HCT116 (cell line): ENCODE data around the gene KLHL17. TPM values are rescaled to one million over a fixed set of nuclear protein-coding genes. Genes with fewer than 3 reads are reported as not detected.

Experiments used
- ATAC-seq: fragments of 200-7000 bp; cut with Tn5 transposase; 2 replicates; pipeline ENCODE4 v1.9.1; 2020; ENCODE audit warnings: mild to moderate bottlenecking, moderate library complexity
- BruUV-seq: library from RNA; stranded (reverse); fragments of 400-500 nt; replicated peaks from 2 replicates; lab custom pipeline; 2021; lab: Mats Ljungman, UMichigan
- CTCF ChIA-PET: fragments of 300-600 bp; sonication (Branson Sonifier 250); formaldehyde crosslinking; loops from one replicate; lab custom pipeline; 2021; ENCODE audit warnings: antibody characterized with exemption; lab: Charles Lee
- POLR2A ChIA-PET: fragments of 300-600, 350-600 bp; sonication (Branson Sonifier 250); formaldehyde crosslinking; loops from one replicate; lab custom pipeline; 2021; ENCODE audit warnings: antibody characterized with exemption; lab: Charles Lee
- RAD21 ChIA-PET, 2 experiments: fragments of 300-600 bp; sonication (Branson Sonifier 250); formaldehyde crosslinking; loops; one replicate each; lab custom pipeline; 2023; ENCODE audit warnings: low total read pairs in 2 of 2; ENCODE audit not compliant: uncharacterized antibody in 2 of 2, unreplicated experiment in 2 of 2, low non-redundant PET in 1 of 2; lab: Charles Lee
- DNase-seq: peaks from one replicate; pipeline ENCODE4 v3.0.0-alpha.2; 2010; ENCODE audit warnings: low read depth, low spot score
- H2AFZ ChIP-seq: fragments of 200-600 bp; shearing (Covaris generic), sonication (generic); 2 replicates; pipeline ENCODE4 v1.6.1; 2017; ENCODE audit warnings: low read depth, mixed run types, mixed read lengths, antibody characterized with exemption, low read length; ENCODE audit not compliant: poor library complexity, severe bottlenecking
- H3K27ac ChIP-seq: 2 replicates; pipeline ENCODE4 v1.5.1; 2012; ENCODE audit warnings: low read depth, low read length
- H3K27me3 ChIP-seq: fragments of 200-600 bp; sonication (generic); 2 replicates; pipeline ENCODE4 v1.6.1; 2016; ENCODE audit warnings: mixed run types, low read length, mixed read lengths; ENCODE audit not compliant: insufficient read depth
- H3K36me3 ChIP-seq, 2 experiments: fragments of 200-500 bp in 1 of 2; fragments of 200-600 bp in 1 of 2; sonication (Bioruptor generic) in 1 of 2; sonication (generic) in 1 of 2; 2 replicates each; pipeline versions ENCODE4 v1.5.1 to v1.6.1; 2014 to 2016; ENCODE audit warnings: low read length in 2 of 2, inconsistent platforms in 1 of 2, mixed read lengths in 1 of 2, mixed run types in 1 of 2; ENCODE audit not compliant: insufficient read depth in 2 of 2, control insufficient read depth in 1 of 2
- H3K4me1 ChIP-seq, 2 experiments: fragments of 200-600 bp in 1 of 2; sonication (generic) in 1 of 2; 2 replicates each; pipeline versions ENCODE4 v1.5.1 to v1.6.1; 2012 to 2017; ENCODE audit warnings: low read length in 2 of 2, inconsistent platforms in 1 of 2, mild to moderate bottlenecking in 1 of 2, mixed read lengths in 1 of 2, mixed run types in 1 of 2, moderate library complexity in 1 of 2; ENCODE audit not compliant: insufficient read depth in 2 of 2, control insufficient read depth in 1 of 2
- H3K4me2 ChIP-seq: fragments of 200-600 bp; sonication (generic); 2 replicates; pipeline ENCODE4 v1.6.1; 2017; ENCODE audit warnings: mixed run types, low read length, mixed read lengths
- H3K4me3 ChIP-seq, 2 experiments: fragments of 200-600 bp in 1 of 2; sonication (generic) in 1 of 2; replicated peaks in 1 of 2; 2 replicates each; pipeline ENCODE4 v1.5.1; 2011 to 2016; ENCODE audit warnings: low read length in 2 of 2, control low read depth in 1 of 2, low read depth in 1 of 2, mild to moderate bottlenecking in 1 of 2, mixed read lengths in 1 of 2, mixed run types in 1 of 2
- H3K79me2 ChIP-seq: fragments of 200-600 bp; sonication (generic); 2 replicates; pipeline ENCODE4 v1.6.1; 2017; ENCODE audit warnings: mild to moderate bottlenecking, mixed run types, low read length, moderate library complexity, mixed read lengths; ENCODE audit not compliant: insufficient read depth
- H3K9ac ChIP-seq: fragments of 200-600 bp; sonication (generic); 2 replicates; pipeline ENCODE4 v1.6.1; 2016; ENCODE audit warnings: low read length, mixed read lengths
- H3K9me2 ChIP-seq: fragments of 200-600 bp; sonication (generic), shearing (Covaris generic); 2 replicates; pipeline ENCODE4 v1.6.1; 2017; ENCODE audit warnings: mixed run types, mild to moderate bottlenecking, moderate library complexity; ENCODE audit not compliant: insufficient read depth
- H3K9me3 ChIP-seq, 2 experiments: fragments of 200-500 bp in 1 of 2; fragments of 200-600 bp in 1 of 2; sonication (Bioruptor generic) in 1 of 2; sonication (generic) in 1 of 2; 2 replicates each; pipeline ENCODE4 v1.6.1; 2014 to 2017; ENCODE audit warnings: low read length in 2 of 2, mixed read lengths in 2 of 2, inconsistent platforms in 1 of 2, low read depth in 1 of 2, mild to moderate bottlenecking in 1 of 2, mixed run types in 1 of 2, moderate library complexity in 1 of 2; ENCODE audit not compliant: control insufficient read depth in 1 of 2, insufficient read depth in 1 of 2
- H4K20me1 ChIP-seq: fragments of 200-600 bp; sonication (generic), shearing (Covaris generic); 2 replicates; pipeline ENCODE4 v1.6.1; 2017; ENCODE audit warnings: mixed run types, mild to moderate bottlenecking, moderate library complexity; ENCODE audit not compliant: insufficient read depth
- CBX3 ChIP-seq: IDR thresholded peaks from 2 replicates; pipeline ENCODE4 v1.6.1; 2012; ENCODE audit warnings: low read depth
- CEBPB ChIP-seq: IDR thresholded peaks from 2 replicates; pipeline ENCODE4 v1.6.1; 2012; ENCODE audit warnings: low read depth
- EGR1 ChIP-seq: IDR thresholded peaks from 2 replicates; pipeline ENCODE4 v1.6.1; 2012; ENCODE audit warnings: low read depth
- EZH2phosphoT487 ChIP-seq: fragments of 200-600 bp; IDR thresholded peaks from 2 replicates; pipeline ENCODE4 v1.6.1; 2018; ENCODE audit warnings: antibody characterized with exemption, borderline replicate concordance
- JUND ChIP-seq: IDR thresholded peaks from 2 replicates; pipeline ENCODE4 v1.6.1; 2012
- MAX ChIP-seq: IDR thresholded peaks from 2 replicates; pipeline ENCODE4 v1.6.1; 2012
- POLR2A ChIP-seq: IDR thresholded peaks from 2 replicates; pipeline ENCODE4 v1.7.0; 2011; ENCODE audit warnings: borderline replicate concordance; ENCODE audit not compliant: insufficient read depth, insufficient read length; ENCODE audit errors: extremely low read depth
- POLR2AphosphoS5 ChIP-seq: IDR thresholded peaks from 2 replicates; pipeline ENCODE4 v1.6.1; 2011; ENCODE audit warnings: mild to moderate bottlenecking, low read depth, low read length, moderate library complexity
- RAD21 ChIP-seq: IDR thresholded peaks from 2 replicates; pipeline ENCODE4 v1.6.1; 2012; ENCODE audit warnings: low read depth, mild to moderate bottlenecking
- SIN3A ChIP-seq: IDR thresholded peaks from 2 replicates; pipeline ENCODE4 v1.6.1; 2012; ENCODE audit warnings: low read depth
- SRF ChIP-seq: IDR thresholded peaks from 2 replicates; pipeline ENCODE4 v1.6.1; 2012; ENCODE audit warnings: low read depth
- TCF7L2 ChIP-seq: IDR thresholded peaks from 2 replicates; pipeline ENCODE4 v1.7.0; 2011; ENCODE audit warnings: borderline replicate concordance, inconsistent platforms; ENCODE audit not compliant: insufficient read depth, insufficient read length; ENCODE audit errors: extremely low read depth
- YY1 ChIP-seq: IDR thresholded peaks from 2 replicates; pipeline ENCODE4 v1.6.1; 2011; ENCODE audit warnings: low read length, low read depth, moderate library complexity, mild to moderate bottlenecking; ENCODE audit not compliant: insufficient replicate concordance; ENCODE audit errors: extremely low read depth
- ZFX ChIP-seq: fragments of 450-650 bp; IDR thresholded peaks from 2 replicates; pipeline ENCODE4 v1.6.1; 2017
- intact Hi-C: fragments of 100-400 bp; cut with micrococcal nuclease; formaldehyde crosslinking; loops from 2 replicates; pipeline ENCODE4 v1.10.0; 2022
- total RNA-seq: library from RNA; stranded (reverse); gene quantifications from one replicate; pipeline ENCODE4 v1.2.1, GENCODE V29; 2021; ENCODE audit not compliant: unreplicated experiment
- TF ChIP-seq, protein P1 (sequence below), 3 experiments: fragments of 200-600 bp in 1 of 3; sonication (generic) in 1 of 3; IDR thresholded peaks in 2 of 3; conservative IDR thresholded peaks in 1 of 3; 2 replicates each; pipeline ENCODE4 v1.5.1; 2012 to 2017; ENCODE audit warnings: low read depth in 2 of 3, low read length in 2 of 3, antibody characterized with exemption in 1 of 3, borderline replicate concordance in 1 of 3, control low read depth in 1 of 3, mild to moderate bottlenecking in 1 of 3, mixed read lengths in 1 of 3, mixed run types in 1 of 3, moderate library complexity in 1 of 3; ENCODE audit not compliant: insufficient read depth in 1 of 3
- TF ChIP-seq, protein P2 (sequence below): IDR thresholded peaks from 2 replicates; pipeline ENCODE4 v1.6.1; 2011; ENCODE audit warnings: mild to moderate bottlenecking, low read length, moderate library complexity; ENCODE audit not compliant: insufficient replicate concordance; ENCODE audit errors: extremely low read depth
- TF ChIP-seq, protein P3 (sequence below): IDR thresholded peaks from 2 replicates; pipeline ENCODE4 v1.6.1; 2012; ENCODE audit warnings: low read depth
- TF ChIP-seq, protein P4 (sequence below): IDR thresholded peaks from 2 replicates; pipeline ENCODE4 v1.6.1; 2012

The KLHL17 gene
- total RNA-seq, 1 experiment from 2014 or later = 100.0 TPM

- no peaks in the 10 kb centered on the region for H3K9me3 ChIP-seq
- peak overlapping the region; percentile 93; the same call in 1 of the 2 replicates for H3K27ac ChIP-seq
- POLR2A ChIA-PET = no interaction called here
- H4K20me1 ChIP-seq = no peaks in the 10 kb centered on the region
- H3K36me3 ChIP-seq = no peaks in the 10 kb centered on the region
- H3K4me2 ChIP-seq = no peak overlapping the region
- no peak overlapping the region for H2AFZ ChIP-seq
- BruUV-seq = no TSS peak
- intact Hi-C loops = loop anchor here (5.0 kb wide), 1 partner anchor 142 kb away; the partner anchor contains the start of gene C1orf159
- RAD21 ChIA-PET = no interaction called here
- no peaks in the 10 kb centered on the region for H3K9me2 ChIP-seq
- DNase-seq (no peak), ATAC-seq (no peak)
- H3K4me3 ChIP-seq = no peak overlapping the region
- TF ChIP-seq, protein P1, sequence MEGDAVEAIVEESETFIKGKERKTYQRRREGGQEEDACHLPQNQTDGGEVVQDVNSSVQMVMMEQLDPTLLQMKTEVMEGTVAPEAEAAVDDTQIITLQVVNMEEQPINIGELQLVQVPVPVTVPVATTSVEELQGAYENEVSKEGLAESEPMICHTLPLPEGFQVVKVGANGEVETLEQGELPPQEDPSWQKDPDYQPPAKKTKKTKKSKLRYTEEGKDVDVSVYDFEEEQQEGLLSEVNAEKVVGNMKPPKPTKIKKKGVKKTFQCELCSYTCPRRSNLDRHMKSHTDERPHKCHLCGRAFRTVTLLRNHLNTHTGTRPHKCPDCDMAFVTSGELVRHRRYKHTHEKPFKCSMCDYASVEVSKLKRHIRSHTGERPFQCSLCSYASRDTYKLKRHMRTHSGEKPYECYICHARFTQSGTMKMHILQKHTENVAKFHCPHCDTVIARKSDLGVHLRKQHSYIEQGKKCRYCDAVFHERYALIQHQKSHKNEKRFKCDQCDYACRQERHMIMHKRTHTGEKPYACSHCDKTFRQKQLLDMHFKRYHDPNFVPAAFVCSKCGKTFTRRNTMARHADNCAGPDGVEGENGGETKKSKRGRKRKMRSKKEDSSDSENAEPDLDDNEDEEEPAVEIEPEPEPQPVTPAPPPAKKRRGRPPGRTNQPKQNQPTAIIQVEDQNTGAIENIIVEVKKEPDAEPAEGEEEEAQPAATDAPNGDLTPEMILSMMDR (IDR thresholded peaks at IDR 0.05 in 2 of 3, conservative IDR thresholded peaks at IDR 0.05 in 1 of 3; ENCODE audit: borderline replicate concordance in 1 of 3, insufficient read depth in 1 of 3, low read depth in 2 of 3, low read length in 2 of 3) = no peak
- TF ChIP-seq EGR1 (no peak), TCF7L2 (no peak), SRF (no peak), JUND (no peak), CBX3 (no peak), SIN3A (no peak), ZFX (no peak), EZH2phosphoT487 (no peak), RAD21 (no peak), YY1 (no peak), MAX (no peak), POLR2AphosphoS5 (no peak), CEBPB (no peak), POLR2A (no peak)
- TF ChIP-seq, protein P2, sequence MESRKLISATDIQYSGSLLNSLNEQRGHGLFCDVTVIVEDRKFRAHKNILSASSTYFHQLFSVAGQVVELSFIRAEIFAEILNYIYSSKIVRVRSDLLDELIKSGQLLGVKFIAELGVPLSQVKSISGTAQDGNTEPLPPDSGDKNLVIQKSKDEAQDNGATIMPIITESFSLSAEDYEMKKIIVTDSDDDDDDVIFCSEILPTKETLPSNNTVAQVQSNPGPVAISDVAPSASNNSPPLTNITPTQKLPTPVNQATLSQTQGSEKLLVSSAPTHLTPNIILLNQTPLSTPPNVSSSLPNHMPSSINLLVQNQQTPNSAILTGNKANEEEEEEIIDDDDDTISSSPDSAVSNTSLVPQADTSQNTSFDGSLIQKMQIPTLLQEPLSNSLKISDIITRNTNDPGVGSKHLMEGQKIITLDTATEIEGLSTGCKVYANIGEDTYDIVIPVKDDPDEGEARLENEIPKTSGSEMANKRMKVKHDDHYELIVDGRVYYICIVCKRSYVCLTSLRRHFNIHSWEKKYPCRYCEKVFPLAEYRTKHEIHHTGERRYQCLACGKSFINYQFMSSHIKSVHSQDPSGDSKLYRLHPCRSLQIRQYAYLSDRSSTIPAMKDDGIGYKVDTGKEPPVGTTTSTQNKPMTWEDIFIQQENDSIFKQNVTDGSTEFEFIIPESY = no peak
- TF ChIP-seq, protein P3, sequence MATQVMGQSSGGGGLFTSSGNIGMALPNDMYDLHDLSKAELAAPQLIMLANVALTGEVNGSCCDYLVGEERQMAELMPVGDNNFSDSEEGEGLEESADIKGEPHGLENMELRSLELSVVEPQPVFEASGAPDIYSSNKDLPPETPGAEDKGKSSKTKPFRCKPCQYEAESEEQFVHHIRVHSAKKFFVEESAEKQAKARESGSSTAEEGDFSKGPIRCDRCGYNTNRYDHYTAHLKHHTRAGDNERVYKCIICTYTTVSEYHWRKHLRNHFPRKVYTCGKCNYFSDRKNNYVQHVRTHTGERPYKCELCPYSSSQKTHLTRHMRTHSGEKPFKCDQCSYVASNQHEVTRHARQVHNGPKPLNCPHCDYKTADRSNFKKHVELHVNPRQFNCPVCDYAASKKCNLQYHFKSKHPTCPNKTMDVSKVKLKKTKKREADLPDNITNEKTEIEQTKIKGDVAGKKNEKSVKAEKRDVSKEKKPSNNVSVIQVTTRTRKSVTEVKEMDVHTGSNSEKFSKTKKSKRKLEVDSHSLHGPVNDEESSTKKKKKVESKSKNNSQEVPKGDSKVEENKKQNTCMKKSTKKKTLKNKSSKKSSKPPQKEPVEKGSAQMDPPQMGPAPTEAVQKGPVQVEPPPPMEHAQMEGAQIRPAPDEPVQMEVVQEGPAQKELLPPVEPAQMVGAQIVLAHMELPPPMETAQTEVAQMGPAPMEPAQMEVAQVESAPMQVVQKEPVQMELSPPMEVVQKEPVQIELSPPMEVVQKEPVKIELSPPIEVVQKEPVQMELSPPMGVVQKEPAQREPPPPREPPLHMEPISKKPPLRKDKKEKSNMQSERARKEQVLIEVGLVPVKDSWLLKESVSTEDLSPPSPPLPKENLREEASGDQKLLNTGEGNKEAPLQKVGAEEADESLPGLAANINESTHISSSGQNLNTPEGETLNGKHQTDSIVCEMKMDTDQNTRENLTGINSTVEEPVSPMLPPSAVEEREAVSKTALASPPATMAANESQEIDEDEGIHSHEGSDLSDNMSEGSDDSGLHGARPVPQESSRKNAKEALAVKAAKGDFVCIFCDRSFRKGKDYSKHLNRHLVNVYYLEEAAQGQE = no peak
- TF ChIP-seq, protein P4, sequence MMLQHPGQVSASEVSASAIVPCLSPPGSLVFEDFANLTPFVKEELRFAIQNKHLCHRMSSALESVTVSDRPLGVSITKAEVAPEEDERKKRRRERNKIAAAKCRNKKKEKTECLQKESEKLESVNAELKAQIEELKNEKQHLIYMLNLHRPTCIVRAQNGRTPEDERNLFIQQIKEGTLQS = no peak
- no peaks in the 10 kb centered on the region for H3K79me2 ChIP-seq
- peaks cover 9 to 22% of the 10 kb centered on the region in 2 experiments for H3K4me1 ChIP-seq
- CTCF ChIA-PET = no interaction called here
- H3K27me3 ChIP-seq = no peaks in the 10 kb centered on the region
- H3K9ac ChIP-seq = no peak overlapping the region
Measured at GRCh38 chr1:974687-975328, 14.4 kb downstream of the KLHL17 start.
